Measurements from ENCODE around the gene TNFSF13B.

DNA sequence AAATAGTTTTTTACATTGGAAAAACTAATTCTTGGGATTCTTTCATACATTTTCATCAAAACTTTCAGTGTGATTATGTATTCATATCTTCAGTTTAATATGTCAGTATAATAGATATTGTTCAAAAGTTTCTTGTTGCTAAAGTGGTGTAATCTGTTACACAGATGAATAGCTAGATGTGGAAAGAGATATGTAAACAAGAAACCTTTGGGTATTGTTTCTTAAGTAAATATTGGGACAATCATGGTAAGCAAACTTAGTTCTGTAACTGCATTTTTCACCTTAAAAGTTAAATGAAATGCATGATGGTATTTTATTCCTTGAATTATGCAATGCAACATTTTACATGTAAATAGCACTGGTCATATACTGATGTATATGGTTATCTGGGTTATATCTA is 39.1 kb upstream of the TNFSF13B start:
- no peak for TF ChIP-seq RAD21 (conservative IDR thresholded peaks at IDR 0.05)
- TF ChIP-seq, protein P1, sequence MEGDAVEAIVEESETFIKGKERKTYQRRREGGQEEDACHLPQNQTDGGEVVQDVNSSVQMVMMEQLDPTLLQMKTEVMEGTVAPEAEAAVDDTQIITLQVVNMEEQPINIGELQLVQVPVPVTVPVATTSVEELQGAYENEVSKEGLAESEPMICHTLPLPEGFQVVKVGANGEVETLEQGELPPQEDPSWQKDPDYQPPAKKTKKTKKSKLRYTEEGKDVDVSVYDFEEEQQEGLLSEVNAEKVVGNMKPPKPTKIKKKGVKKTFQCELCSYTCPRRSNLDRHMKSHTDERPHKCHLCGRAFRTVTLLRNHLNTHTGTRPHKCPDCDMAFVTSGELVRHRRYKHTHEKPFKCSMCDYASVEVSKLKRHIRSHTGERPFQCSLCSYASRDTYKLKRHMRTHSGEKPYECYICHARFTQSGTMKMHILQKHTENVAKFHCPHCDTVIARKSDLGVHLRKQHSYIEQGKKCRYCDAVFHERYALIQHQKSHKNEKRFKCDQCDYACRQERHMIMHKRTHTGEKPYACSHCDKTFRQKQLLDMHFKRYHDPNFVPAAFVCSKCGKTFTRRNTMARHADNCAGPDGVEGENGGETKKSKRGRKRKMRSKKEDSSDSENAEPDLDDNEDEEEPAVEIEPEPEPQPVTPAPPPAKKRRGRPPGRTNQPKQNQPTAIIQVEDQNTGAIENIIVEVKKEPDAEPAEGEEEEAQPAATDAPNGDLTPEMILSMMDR (IDR thresholded peaks at IDR 0.05; ENCODE audit: poor library complexity, severe bottlenecking) = no peak
- no peak for TF ChIP-seq EP300 (conservative IDR thresholded peaks at IDR 0.05; ENCODE audit: poor library complexity, severe bottlenecking)
